Parathyroid adenoma (tissue), 2 donors: ENCODE results near the gene CFAP53.

Experiments
- H2AFZ ChIP-seq: fragments of 300-600 bp; sonication (generic); one replicate; pipeline ENCODE4 v1.7.0; 2017; ENCODE audit warnings: antibody characterized with exemption, mild to moderate bottlenecking
- H3K27ac ChIP-seq: fragments of 300-600 bp; sonication (generic); one replicate; pipeline ENCODE4 v1.7.0; 2017
- H3K27me3 ChIP-seq: fragments of 300-600 bp; sonication (generic); one replicate; pipeline ENCODE4 v1.7.0; 2017; ENCODE audit warnings: low read length; ENCODE audit not compliant: control insufficient read depth, insufficient read depth
- H3K36me3 ChIP-seq: fragments of 300-600 bp; sonication (generic); one replicate; pipeline ENCODE4 v1.7.0; 2017; ENCODE audit warnings: low read length; ENCODE audit not compliant: control insufficient read depth, insufficient read depth
- H3K4me1 ChIP-seq: fragments of 300-600 bp; sonication (generic); one replicate; pipeline ENCODE4 v1.7.0; 2017; ENCODE audit warnings: control low read depth
- H3K4me2 ChIP-seq: fragments of 300-600 bp; sonication (generic); one replicate; pipeline ENCODE4 v1.7.0; 2017; ENCODE audit warnings: low read length
- H3K4me3 ChIP-seq: fragments of 300-600 bp; sonication (generic); one replicate; pipeline ENCODE4 v1.7.0; 2017; ENCODE audit warnings: low read depth, low read length
- H3K79me2 ChIP-seq: fragments of 300-600 bp; sonication (generic); one replicate; pipeline ENCODE4 v1.7.0; 2017; ENCODE audit warnings: control low read depth
- H3K9ac ChIP-seq: fragments of 300-600 bp; sonication (generic); one replicate; pipeline ENCODE4 v1.7.0; 2017; ENCODE audit warnings: mild to moderate bottlenecking
- H3K9me3 ChIP-seq: fragments of 300-600 bp; sonication (generic); one replicate; pipeline ENCODE4 v1.7.0; 2017; ENCODE audit warnings: low read length; ENCODE audit not compliant: control insufficient read depth
- TF ChIP-seq, protein P1 (sequence below): fragments of 300-600 bp; sonication (generic); IDR thresholded peaks from one replicate; pipeline ENCODE4 v1.7.0; 2017; ENCODE audit warnings: antibody characterized with exemption, mild to moderate bottlenecking
- donor health status: primary hyperparathyroidism.

Gene CFAP53

DNA sequence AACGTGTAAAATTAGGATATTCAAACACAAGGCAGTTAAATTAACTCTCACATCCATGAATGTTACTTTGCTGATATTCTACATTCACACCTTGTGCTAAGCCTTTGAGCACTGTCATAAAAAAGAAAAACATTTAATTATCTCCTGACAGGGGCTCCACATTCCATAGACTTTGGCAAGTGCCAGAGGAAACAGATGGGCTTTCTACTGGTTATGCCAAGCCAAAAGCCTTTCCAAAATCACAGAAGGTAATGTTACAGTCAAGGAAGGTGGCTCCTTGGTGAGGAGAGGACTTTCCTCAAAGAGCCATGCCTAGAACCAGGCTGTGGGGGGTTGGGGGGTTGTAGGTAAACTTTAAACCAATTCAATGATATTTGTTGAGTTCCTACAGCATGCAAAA lies 83.8 kb downstream of the CFAP53 start:
- Histone ChIP-seq H3K79me2 (peaks cover 26% of the 10 kb centered on the region), H3K27me3 (no peaks in the 10 kb centered on the region), H3K4me3 (no peak overlapping the region), H3K27ac (no peak overlapping the region), H3K9ac (no peak overlapping the region), H2AFZ (no peak overlapping the region), H3K4me1 (peaks cover 6% of the 10 kb centered on the region), H3K36me3 (no peaks in the 10 kb centered on the region), H3K9me3 (no peaks in the 10 kb centered on the region), H3K4me2 (no peak overlapping the region)
- TF ChIP-seq, protein P1, sequence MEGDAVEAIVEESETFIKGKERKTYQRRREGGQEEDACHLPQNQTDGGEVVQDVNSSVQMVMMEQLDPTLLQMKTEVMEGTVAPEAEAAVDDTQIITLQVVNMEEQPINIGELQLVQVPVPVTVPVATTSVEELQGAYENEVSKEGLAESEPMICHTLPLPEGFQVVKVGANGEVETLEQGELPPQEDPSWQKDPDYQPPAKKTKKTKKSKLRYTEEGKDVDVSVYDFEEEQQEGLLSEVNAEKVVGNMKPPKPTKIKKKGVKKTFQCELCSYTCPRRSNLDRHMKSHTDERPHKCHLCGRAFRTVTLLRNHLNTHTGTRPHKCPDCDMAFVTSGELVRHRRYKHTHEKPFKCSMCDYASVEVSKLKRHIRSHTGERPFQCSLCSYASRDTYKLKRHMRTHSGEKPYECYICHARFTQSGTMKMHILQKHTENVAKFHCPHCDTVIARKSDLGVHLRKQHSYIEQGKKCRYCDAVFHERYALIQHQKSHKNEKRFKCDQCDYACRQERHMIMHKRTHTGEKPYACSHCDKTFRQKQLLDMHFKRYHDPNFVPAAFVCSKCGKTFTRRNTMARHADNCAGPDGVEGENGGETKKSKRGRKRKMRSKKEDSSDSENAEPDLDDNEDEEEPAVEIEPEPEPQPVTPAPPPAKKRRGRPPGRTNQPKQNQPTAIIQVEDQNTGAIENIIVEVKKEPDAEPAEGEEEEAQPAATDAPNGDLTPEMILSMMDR, result no peak

DNA sequence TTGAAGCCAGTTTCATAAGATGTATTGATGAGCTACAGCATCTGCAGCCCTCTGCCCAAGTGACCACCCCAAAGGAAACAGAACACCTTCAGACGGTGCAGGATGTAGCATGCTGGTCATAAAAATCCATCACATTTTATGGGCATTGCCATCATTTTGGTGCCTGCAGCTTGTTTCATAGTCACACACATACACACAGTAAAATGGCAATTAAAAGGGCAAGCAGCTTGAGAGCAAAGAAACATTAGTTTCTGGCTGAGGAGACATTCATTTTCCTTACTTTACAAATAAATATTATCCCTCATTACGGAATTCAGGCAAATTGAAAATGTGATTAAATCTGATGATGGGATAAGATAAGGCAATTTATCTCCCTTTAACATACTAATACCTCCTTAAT lies 84.7 kb downstream of the CFAP53 start:
- H3K27ac ChIP-seq, result no peak overlapping the region
- H3K79me2 ChIP-seq, result peaks cover 26% of the 10 kb centered on the region
- no peak overlapping the region for H3K4me3 ChIP-seq
- no peak overlapping the region for H3K9ac ChIP-seq
- H3K9me3 ChIP-seq, result no peaks in the 10 kb centered on the region
- peaks cover 6% of the 10 kb centered on the region for H3K4me1 ChIP-seq
- H2AFZ ChIP-seq, result no peak overlapping the region
- H3K36me3 ChIP-seq, result no peaks in the 10 kb centered on the region
- TF ChIP-seq, protein P1, result no peak
- no peak overlapping the region for H3K4me2 ChIP-seq
- no peaks in the 10 kb centered on the region for H3K27me3 ChIP-seq

DNA sequence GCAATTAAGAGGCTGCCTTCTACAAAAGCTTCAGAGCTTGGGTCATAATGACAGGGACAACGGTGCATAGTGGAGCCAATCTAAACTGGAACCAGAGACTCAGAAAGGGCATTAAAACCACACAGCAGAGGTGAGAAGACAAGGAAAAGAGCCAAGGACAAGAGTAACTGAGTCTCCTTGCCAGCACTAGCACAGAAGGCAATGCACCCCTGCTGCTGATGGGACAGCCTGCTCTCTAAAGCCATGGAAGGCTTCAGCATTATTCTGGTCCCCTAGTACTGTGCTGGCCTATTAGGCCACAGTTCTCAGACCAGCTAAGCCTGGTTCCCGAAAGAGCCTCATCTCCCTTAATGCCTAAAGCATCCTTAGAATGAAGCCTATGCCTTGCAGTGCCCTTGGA lies 86.8 kb downstream of the CFAP53 start:
- Histone ChIP-seq H3K4me2 (no peak overlapping the region), H3K79me2 (peaks cover 26% of the 10 kb centered on the region), H3K27me3 (no peaks in the 10 kb centered on the region), H3K4me1 (peaks cover 6% of the 10 kb centered on the region), H3K9ac (no peak overlapping the region), H3K27ac (no peak overlapping the region), H3K9me3 (no peaks in the 10 kb centered on the region), H2AFZ (no peak overlapping the region), H3K36me3 (no peaks in the 10 kb centered on the region), H3K4me3 (no peak overlapping the region)
- TF ChIP-seq, protein P1, result no peak

DNA sequence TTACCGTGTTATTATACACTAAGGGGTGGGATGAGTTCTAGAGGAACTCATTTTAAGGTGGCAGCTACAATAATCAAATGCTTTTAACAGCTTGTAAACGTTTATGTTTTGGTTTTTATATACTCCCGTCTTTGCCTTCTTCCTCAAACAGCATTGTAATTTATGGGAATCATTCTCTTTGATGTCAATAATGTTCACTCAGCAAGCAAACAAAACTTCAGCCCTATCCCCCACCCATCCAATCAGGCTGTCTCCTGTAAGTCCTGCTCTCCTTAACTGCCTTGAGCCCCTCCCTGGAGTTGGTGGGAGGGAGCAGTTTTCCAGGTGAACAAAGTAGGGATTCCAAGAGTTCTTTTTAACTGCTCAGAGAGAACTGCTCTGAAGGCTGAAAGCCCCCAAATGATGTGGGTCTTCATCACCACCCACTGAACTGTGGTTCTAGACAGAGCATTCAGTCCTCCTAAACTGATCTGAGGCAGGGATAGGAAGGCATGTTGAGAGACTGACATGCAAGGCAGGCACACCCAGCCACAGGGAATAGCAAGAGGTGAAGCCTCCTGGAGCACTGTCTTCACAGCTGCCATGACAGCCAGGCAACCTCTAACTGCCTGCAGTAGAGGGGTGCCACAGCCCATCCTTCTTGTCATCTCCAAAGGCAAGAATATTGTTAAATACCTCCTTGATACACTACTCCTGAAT lies 88.9 kb downstream of the CFAP53 start:
- TF ChIP-seq, protein P1, result no peak
- Histone ChIP-seq H3K4me3 (no peak overlapping the region), H3K9me3 (no peaks in the 10 kb centered on the region), H3K9ac (no peak overlapping the region), H3K79me2 (peaks cover 22% of the 10 kb centered on the region), H2AFZ (no peak overlapping the region), H3K4me1 (no peaks in the 10 kb centered on the region), H3K27ac (no peak overlapping the region), H3K4me2 (no peak overlapping the region), H3K36me3 (no peaks in the 10 kb centered on the region), H3K27me3 (no peaks in the 10 kb centered on the region)
